22Rv1 (cell line): Measurements from ENCODE around the gene USE1.

Source experiments
- ZFX ChIP-seq: fragments of 450-650 bp; IDR thresholded peaks from 2 replicates; pipeline ENCODE4 v1.6.1; 2017; ENCODE audit warnings: antibody characterized with exemption, borderline replicate concordance
- TF ChIP-seq, protein P1 (sequence below): fragments of 450-650 bp; IDR thresholded peaks from 2 replicates; pipeline ENCODE4 v1.5.1; 2017; ENCODE audit warnings: mild to moderate bottlenecking

DNA sequence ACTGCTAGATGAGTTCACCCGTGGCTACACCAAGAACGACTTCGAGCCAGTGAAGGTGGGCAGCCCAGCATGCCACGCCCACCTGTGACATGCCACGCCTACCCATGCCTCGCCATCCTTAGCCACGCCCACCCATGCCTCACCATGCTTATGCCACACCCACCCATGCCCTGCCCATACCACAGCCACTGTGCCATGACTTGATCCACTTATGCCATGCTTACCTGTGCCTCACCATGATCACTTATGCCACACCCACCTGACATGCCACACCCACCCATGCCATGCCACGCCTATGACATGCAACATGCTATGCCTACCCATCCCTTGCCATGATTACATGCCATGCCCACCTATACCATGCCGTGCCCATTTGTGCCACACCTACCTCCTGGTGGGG lies 12.9 kb upstream of the USE1 start:
- TF ChIP-seq, protein P1, sequence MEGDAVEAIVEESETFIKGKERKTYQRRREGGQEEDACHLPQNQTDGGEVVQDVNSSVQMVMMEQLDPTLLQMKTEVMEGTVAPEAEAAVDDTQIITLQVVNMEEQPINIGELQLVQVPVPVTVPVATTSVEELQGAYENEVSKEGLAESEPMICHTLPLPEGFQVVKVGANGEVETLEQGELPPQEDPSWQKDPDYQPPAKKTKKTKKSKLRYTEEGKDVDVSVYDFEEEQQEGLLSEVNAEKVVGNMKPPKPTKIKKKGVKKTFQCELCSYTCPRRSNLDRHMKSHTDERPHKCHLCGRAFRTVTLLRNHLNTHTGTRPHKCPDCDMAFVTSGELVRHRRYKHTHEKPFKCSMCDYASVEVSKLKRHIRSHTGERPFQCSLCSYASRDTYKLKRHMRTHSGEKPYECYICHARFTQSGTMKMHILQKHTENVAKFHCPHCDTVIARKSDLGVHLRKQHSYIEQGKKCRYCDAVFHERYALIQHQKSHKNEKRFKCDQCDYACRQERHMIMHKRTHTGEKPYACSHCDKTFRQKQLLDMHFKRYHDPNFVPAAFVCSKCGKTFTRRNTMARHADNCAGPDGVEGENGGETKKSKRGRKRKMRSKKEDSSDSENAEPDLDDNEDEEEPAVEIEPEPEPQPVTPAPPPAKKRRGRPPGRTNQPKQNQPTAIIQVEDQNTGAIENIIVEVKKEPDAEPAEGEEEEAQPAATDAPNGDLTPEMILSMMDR = no peak
- TF ChIP-seq ZFX = no peak
